ENCODE data around the gene PPIA. TPM values are rescaled to one million over a fixed set of nuclear protein-coding genes. Genes with fewer than 3 reads are reported as not detected.
"Not testable (repeated sequence)": the region's sequence is repeated elsewhere in the genome, so short reads cannot be mapped to it uniquely, and the experiment has no call there.

Gene PPIA
- total RNA-seq, 2 donors from 2014 or later, result 1,240 to 1,316 TPM

- Mint-ChIP-seq H3K4me3 (no peak overlapping the region), H3K36me3 (ENCODE audit: insufficient read depth in 2 of 2) (peaks cover 3 to 5% of the 10 kb centered on the region in 2 donors), H3K4me1 (ENCODE audit: low read depth) (no peaks in the 10 kb centered on the region), H3K27ac (no peak overlapping the region), H3K27me3 (ENCODE audit: low read depth) (no peaks in the 10 kb centered on the region), H3K9me3 (peaks cover 3 to 5% of the 10 kb centered on the region in 2 donors)
- DNase-seq (no peak), ATAC-seq (replicated peaks in 1 of 2) (no peak)
These were observed 13.1 kb upstream of the PPIA start for GRCh38 chr7:44783407-44783806.

DNA sequence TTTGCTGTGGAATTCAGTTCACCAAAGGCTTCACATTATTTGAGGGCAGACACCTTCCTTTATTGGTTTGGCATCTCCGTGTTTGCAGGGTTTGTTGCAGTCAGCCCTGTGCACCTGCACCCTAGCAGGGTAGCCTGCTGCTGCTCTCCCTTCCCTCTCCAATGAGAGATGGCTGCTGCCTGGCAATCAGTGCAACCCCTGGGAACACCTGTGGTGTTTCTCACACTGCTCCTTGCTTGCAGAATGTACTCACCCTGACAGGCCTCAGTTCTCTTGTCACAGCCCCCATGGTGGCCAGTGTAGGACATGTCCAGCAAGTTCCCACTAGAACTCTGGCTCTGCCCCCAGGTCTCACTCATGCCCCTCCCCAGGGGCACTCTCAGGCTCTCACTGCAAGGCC is 12.1 kb upstream of the PPIA start:
- H3K27me3 Mint-ChIP-seq (ENCODE audit: low read depth), result no peaks in the 10 kb centered on the region
- ATAC-seq (replicated peaks in 1 of 2), result no peak
- peaks cover 3 to 5% of the 10 kb centered on the region in 2 donors for H3K9me3 Mint-ChIP-seq
- no peak overlapping the region for H3K4me3 Mint-ChIP-seq
- no peaks in the 10 kb centered on the region for H3K4me1 Mint-ChIP-seq (ENCODE audit: low read depth)
- H3K36me3 Mint-ChIP-seq (ENCODE audit: insufficient read depth in 2 of 2), result peaks cover 3 to 5% of the 10 kb centered on the region in 2 donors
- H3K27ac Mint-ChIP-seq, result no peak overlapping the region
- DNase-seq, result no peak

- not testable (repeated sequence) for H3K36me3 Mint-ChIP-seq (ENCODE audit: insufficient read depth in 2 of 2); H3K9me3 Mint-ChIP-seq; DNase-seq
These were observed 11.3 kb upstream of the PPIA start for GRCh38 chr7:44785218-44785617.

DNA sequence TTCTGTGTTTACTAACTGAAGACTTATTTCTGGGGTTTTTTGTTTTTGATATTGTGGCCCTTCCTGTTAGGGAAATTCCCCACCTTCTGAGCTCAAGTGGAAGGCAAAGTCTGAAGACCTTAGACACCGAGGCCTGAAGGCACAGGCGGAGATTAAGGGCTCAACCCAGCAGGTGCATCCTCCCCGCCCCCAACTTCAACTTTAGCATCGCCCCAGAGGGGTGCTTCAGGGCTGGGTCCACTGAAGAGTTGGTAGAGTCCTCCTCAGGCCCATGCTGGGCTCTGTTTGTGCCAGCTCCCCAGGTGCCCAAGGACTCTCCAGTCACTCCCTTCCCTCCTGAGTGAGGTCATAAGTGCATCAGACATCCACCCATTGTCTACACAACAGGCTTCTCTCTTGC is 9.4 kb upstream of the PPIA start:
- Mint-ChIP-seq H3K4me3 (no peak overlapping the region), H3K36me3 (ENCODE audit: insufficient read depth in 2 of 2) (peaks cover 3 to 5% of the 10 kb centered on the region in 2 donors), H3K4me1 (ENCODE audit: low read depth) (peaks cover 6% of the 10 kb centered on the region), H3K27me3 (ENCODE audit: low read depth) (no peaks in the 10 kb centered on the region), H3K9me3 (peaks cover 3 to 5% of the 10 kb centered on the region in 2 donors), H3K27ac (no peak overlapping the region)
- no peak for ATAC-seq (replicated peaks in 1 of 2)
- DNase-seq, result no peak

More at GRCh38 chr7:44785218-44785617, 11.3 kb upstream of the PPIA start:
- not testable (repeated sequence) for H3K4me3 Mint-ChIP-seq; H3K27me3 Mint-ChIP-seq (ENCODE audit: low read depth); H3K4me1 Mint-ChIP-seq (ENCODE audit: low read depth); H3K27ac Mint-ChIP-seq; ATAC-seq (replicated peaks in 1 of 2)

- peaks cover 3 to 5% of the 10 kb centered on the region in 2 donors for H3K9me3 Mint-ChIP-seq
- no peak for DNase-seq
- no peak overlapping the region for H3K4me3 Mint-ChIP-seq
- peaks cover 3 to 5% of the 10 kb centered on the region in 2 donors for H3K36me3 Mint-ChIP-seq (ENCODE audit: insufficient read depth in 2 of 2)
- H3K4me1 Mint-ChIP-seq (ENCODE audit: low read depth), result peaks cover 6% of the 10 kb centered on the region
- no peaks in the 10 kb centered on the region for H3K27me3 Mint-ChIP-seq (ENCODE audit: low read depth)
- no peak for ATAC-seq (replicated peaks in 1 of 2)
- H3K27ac Mint-ChIP-seq, result no peak overlapping the region
These were observed 8.7 kb upstream of the PPIA start for GRCh38 chr7:44787762-44788161.

- no peak for ATAC-seq (replicated peaks in 1 of 2)
- no peak overlapping the region for H3K4me3 Mint-ChIP-seq
- H3K27ac Mint-ChIP-seq, result no peak overlapping the region
- no peak for DNase-seq
- no peaks in the 10 kb centered on the region for H3K27me3 Mint-ChIP-seq (ENCODE audit: low read depth)
- H3K9me3 Mint-ChIP-seq, result no peaks in the 10 kb centered on the region
- no peaks in the 10 kb centered on the region for H3K36me3 Mint-ChIP-seq (ENCODE audit: insufficient read depth in 2 of 2)
- H3K4me1 Mint-ChIP-seq (ENCODE audit: low read depth), result peaks cover 6% of the 10 kb centered on the region
These were observed 6.5 kb upstream of the PPIA start for GRCh38 chr7:44789990-44790389.

DNA sequence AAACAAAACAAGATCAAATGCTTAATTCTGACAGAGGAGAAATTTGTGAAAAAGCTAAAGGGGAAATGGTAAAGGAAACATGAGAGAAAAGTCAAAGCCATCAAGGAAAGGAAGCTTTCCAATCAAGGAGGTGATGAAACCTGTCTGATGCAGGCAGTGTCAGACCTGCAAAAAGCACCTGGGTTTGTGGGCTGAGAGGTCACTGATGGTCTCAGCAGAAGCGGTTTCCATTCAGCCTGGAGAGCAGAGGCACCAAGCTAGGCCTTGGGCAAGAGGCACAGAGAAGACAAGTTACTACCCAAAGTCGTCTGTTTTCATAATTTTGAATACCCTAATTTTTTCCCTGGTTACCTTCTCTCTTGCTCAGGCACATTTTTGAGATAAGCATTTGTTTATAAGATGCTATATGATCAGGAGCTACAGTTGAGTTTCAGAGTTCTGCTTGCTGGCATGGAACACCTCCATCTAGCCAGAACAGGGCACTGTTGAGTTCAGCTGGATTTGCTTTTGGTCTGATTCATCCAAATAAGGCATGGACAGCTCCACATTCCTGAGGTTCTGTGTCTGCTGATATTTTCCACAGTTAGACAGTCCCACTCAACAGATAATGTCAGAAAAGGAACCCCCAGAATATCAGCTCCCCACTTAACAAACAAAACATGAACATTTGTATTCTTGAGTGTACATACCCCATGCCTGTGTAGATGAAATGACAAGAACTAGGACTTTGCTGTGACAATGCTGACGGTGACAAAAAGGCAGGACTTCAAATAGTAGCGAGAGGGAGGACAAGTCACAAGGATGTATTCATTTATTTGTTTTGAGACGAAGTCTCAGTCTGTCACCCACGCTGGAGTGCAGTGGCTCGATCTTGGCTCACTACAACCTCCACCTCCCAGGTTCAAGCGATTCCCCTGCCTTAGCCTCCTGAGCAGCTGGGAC is 4.9 kb upstream of the PPIA start:
- Mint-ChIP-seq H3K4me3 (no peak overlapping the region), H3K4me1 (ENCODE audit: low read depth) (peaks cover 6% of the 10 kb centered on the region), H3K27ac (no peak overlapping the region), H3K27me3 (ENCODE audit: low read depth) (no peaks in the 10 kb centered on the region), H3K9me3 (no peaks in the 10 kb centered on the region), H3K36me3 (ENCODE audit: insufficient read depth in 2 of 2) (peaks cover 0 to 2% of the 10 kb centered on the region in 2 donors)
- DNase-seq, result no peak
- ATAC-seq (replicated peaks in 1 of 2), result no peak

DNA sequence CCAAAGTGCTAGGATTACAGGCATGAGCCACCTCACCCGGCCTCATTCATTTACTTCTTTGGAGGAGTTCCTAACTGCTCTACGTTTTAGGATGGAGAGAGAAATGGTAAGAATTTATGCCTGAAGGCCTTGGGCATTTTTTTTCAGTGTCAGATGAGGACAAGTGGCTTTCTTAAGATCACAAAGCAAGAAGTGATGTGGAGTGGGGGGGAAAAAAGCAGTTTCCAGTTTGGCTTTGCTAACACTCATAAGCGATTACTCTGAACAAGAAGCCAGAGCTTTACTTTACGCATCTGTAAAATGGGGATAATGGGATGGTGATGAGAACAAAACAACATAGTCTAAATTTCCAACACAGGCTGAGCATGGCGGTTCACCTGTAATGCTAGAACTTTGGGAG is 2.6 kb upstream of the PPIA start:
- Mint-ChIP-seq H3K4me1 (ENCODE audit: low read depth) (peaks cover 23% of the 10 kb centered on the region), H3K27me3 (ENCODE audit: low read depth) (no peaks in the 10 kb centered on the region), H3K9me3 (no peaks in the 10 kb centered on the region), H3K36me3 (ENCODE audit: insufficient read depth in 2 of 2) (peaks cover 13 to 15% of the 10 kb centered on the region in 2 donors), H3K27ac (no peak overlapping the region), H3K4me3 (no peak overlapping the region)
- ATAC-seq (replicated peaks in 1 of 2) (no peak), DNase-seq (no peak)

- no peak for DNase-seq
- Mint-ChIP-seq H3K9me3 (no peaks in the 10 kb centered on the region), H3K4me3 (no peak overlapping the region), H3K27ac (no peak overlapping the region), H3K4me1 (ENCODE audit: low read depth) (peaks cover 24% of the 10 kb centered on the region), H3K27me3 (ENCODE audit: low read depth) (no peaks in the 10 kb centered on the region), H3K36me3 (ENCODE audit: insufficient read depth in 2 of 2) (peaks cover 14 to 15% of the 10 kb centered on the region in 2 donors)
- no peak for ATAC-seq (replicated peaks in 1 of 2)
These were observed 2.1 kb upstream of the PPIA start for GRCh38 chr7:44794331-44794730.

GRCh38 chr7:44796034-44796503 is 412 bp upstream of the PPIA start:
- H3K27me3 Mint-ChIP-seq (ENCODE audit: low read depth), result no peaks in the 10 kb centered on the region
- peak overlapping the region; percentile 90 to 100 for H3K4me3 Mint-ChIP-seq
- H3K9me3 Mint-ChIP-seq, result no peaks in the 10 kb centered on the region
- H3K4me1 Mint-ChIP-seq (ENCODE audit: low read depth), result peaks cover 35% of the 10 kb centered on the region
- no peak for DNase-seq
- H3K27ac Mint-ChIP-seq, result peak overlapping the region; percentile 98
- H3K36me3 Mint-ChIP-seq (ENCODE audit: insufficient read depth in 2 of 2), result peaks cover 21 to 28% of the 10 kb centered on the region in 2 donors
- peak in 1 of 2 donors; percentile 23 for ATAC-seq (replicated peaks in 1 of 2)

GRCh38 chr7:44797329-44798258 is 1.1 kb downstream of the PPIA start:
- H3K9me3 Mint-ChIP-seq, result no peaks in the 10 kb centered on the region
- peaks cover 27 to 41% of the 10 kb centered on the region in 2 donors for H3K36me3 Mint-ChIP-seq (ENCODE audit: insufficient read depth in 2 of 2)
- ATAC-seq (replicated peaks in 1 of 2) (peak; percentile 43 to 48), DNase-seq (peak; percentile 87 to 88)
- no peaks in the 10 kb centered on the region for H3K27me3 Mint-ChIP-seq (ENCODE audit: low read depth)
- H3K27ac Mint-ChIP-seq, result peak overlapping the region; percentile 100
- peak overlapping the region; percentile 90 to 100 for H3K4me3 Mint-ChIP-seq
- peaks cover 40% of the 10 kb centered on the region for H3K4me1 Mint-ChIP-seq (ENCODE audit: low read depth)

DNA sequence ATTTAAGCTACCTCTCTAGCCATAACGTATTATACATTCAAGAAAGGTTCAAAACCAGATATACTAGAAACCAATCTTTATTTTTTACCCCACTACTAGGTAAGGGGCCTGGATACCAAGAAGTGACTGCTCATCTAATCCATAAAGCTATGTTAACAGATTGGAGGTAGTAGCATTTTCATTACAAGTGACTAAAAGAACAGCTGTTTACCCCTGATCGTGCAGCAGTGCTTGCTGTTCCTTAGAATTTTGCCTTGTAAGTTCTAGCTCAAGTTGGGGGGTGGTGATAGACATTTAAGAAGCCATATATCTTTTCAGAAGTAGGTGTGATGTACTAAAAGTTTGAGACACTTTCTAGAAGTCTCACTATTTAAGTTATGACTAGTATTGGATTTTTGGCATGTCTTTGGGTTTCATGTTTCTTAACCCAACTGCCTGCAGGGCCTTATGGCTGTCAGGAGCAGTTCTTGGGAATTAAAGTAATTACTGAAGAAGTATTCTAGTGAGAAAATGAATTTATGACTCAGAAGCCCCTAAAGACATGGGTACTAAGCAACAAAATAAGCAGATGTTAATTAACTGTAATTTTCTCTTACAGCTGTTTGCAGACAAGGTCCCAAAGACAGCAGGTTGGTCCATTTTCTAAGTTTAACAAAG is 2.3 kb downstream of the PPIA start:
- DNase-seq, result no peak
- peak in 1 of 2 donors; percentile 1 for ATAC-seq (replicated peaks in 1 of 2)
- H3K9me3 Mint-ChIP-seq, result no peaks in the 10 kb centered on the region

More for the DNA sequence above, 2.3 kb downstream of the PPIA start:
- no peaks in the 10 kb centered on the region for H3K27me3 Mint-ChIP-seq (ENCODE audit: low read depth)
- peak overlapping the region; percentile 100 for H3K27ac Mint-ChIP-seq
- H3K4me3 Mint-ChIP-seq, result peak overlapping the region; percentile 90 to 100
- H3K4me1 Mint-ChIP-seq (ENCODE audit: low read depth), result peaks cover 40% of the 10 kb centered on the region
- H3K36me3 Mint-ChIP-seq (ENCODE audit: insufficient read depth in 2 of 2), result peaks cover 29 to 47% of the 10 kb centered on the region in 2 donors

Data from activated T-cell treated with anti-CD3 and anti-CD28 coated beads, Interleukin-2, amount 50 U/mL, for 72 hours (primary cell).